Activated CD4-positive, alpha-beta T cell treated with anti-CD3 and anti-CD28 coated beads for 48 hours (primary cell): ENCODE measurements around the gene IGSF8.

Experiments used
- DNase-seq: peaks from one replicate; pipeline ENCODE4 v3.0.0-alpha.2; 2020

IGSF8 gene

GRCh38 chr1:160084771-160085321 lies 13.6 kb downstream of the IGSF8 start:
- DNase-seq: no peak

- DNase-seq: peak; percentile 82
Observed at GRCh38 chr1:160083968-160084770, 14.2 kb downstream of the IGSF8 start.

- DNase-seq: no peak
Observed at GRCh38 chr1:160082926-160083325, 15.5 kb downstream of the IGSF8 start.

GRCh38 chr1:160082487-160082886 lies 15.9 kb downstream of the IGSF8 start:
- DNase-seq: no peak

GRCh38 chr1:160081261-160081936 lies 17.0 kb downstream of the IGSF8 start, which contains the start of gene KCNJ9:
TSS of gene KCNJ9 (plus strand) at chr1:160081538. CDS start at chr1:160084031, 2,493 bp downstream.
- DNase-seq: no peak

- no peak for DNase-seq
Observed at GRCh38 chr1:160080381-160081100, 17.9 kb downstream of the IGSF8 start.

GRCh38 chr1:160079448-160079847 lies 19.0 kb downstream of the IGSF8 start:
- no peak for DNase-seq

GRCh38 chr1:160078512-160079195 lies 19.8 kb downstream of the IGSF8 start:
- peak; percentile 82 for DNase-seq

- no peak for DNase-seq
Observed at GRCh38 chr1:160077486-160077885, 20.9 kb downstream of the IGSF8 start.

GRCh38 chr1:160076295-160076694 lies 22.1 kb downstream of the IGSF8 start:
- no peak for DNase-seq

- no peak for DNase-seq
Observed at GRCh38 chr1:160075836-160076235, 22.6 kb downstream of the IGSF8 start.

GRCh38 chr1:160074865-160075264 lies 23.6 kb downstream of the IGSF8 start:
- no peak for DNase-seq

- DNase-seq: no peak
Observed at GRCh38 chr1:160071289-160071688, 27.1 kb downstream of the IGSF8 start.

GRCh38 chr1:160070243-160071163 lies 27.9 kb downstream of the IGSF8 start:
- DNase-seq: peak; percentile 67

- no peak for DNase-seq
Observed at GRCh38 chr1:160069460-160070231, 28.8 kb downstream of the IGSF8 start, which contains the start of gene KCNJ10. TSS of gene KCNJ10 (minus strand) at chr1:160070160. CDS start at chr1:160042532, 27,628 bp downstream.

GRCh38 chr1:160068225-160068624 lies 30.2 kb downstream of the IGSF8 start:
- no peak for DNase-seq

- DNase-seq: no peak
Observed at GRCh38 chr1:160066829-160067745, 31.3 kb downstream of the IGSF8 start.

GRCh38 chr1:160064746-160065145 lies 33.7 kb downstream of the IGSF8 start:
- no peak for DNase-seq

- no peak for DNase-seq
Observed at GRCh38 chr1:160064164-160064563, 34.3 kb downstream of the IGSF8 start.
